Measurements from ENCODE around the gene CRABP1. TPM values are rescaled to one million over a fixed set of nuclear protein-coding genes. Genes with fewer than 3 reads are reported as not detected.

CRABP1 gene
- total and polyA plus RNA-seq, 2 donors from 2014 or later = 61.0 TPM; not detected in 1

DNA sequence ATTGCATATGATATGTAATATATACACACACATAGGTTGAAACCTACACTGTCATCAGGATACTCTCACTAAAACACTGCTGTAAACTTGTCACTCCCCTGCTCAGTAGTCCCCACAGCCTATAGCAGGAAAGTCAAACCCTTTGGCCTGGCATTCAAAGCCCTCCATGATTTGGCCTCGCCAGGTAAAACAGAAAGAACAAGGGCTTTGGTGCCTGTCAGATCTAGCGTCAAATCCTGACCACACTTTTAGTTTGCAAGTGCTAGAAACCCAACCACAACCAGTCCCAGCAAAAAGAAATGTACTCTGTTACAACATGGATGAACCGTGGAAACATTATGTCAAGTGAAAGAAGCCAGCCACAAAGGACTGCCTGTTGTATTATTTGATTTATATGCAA is 11.4 kb downstream of the CRABP1 start:
- DNase-seq (no peak), FAIRE-seq (no peak)
- H3K27me3 ChIP-seq (ENCODE audit: control insufficient read depth, insufficient read depth, low read length) = no peaks in the 10 kb centered on the region
- H3K9ac ChIP-seq (ENCODE audit: low read length in 3 of 3) = no peak overlapping the region
- H3K4me3 ChIP-seq (ENCODE audit: low read length in 3 of 3) = no peak overlapping the region
- no peak for TF ChIP-seq CTCF (IDR thresholded peaks at IDR 0.05; ENCODE audit: borderline replicate concordance, extremely low read depth, insufficient read depth)
- peaks cover 0 to 9% (median 7%) of the 10 kb centered on the region in 3 donors for H3K4me1 ChIP-seq (ENCODE audit: control insufficient read depth in 2 of 3, insufficient read depth in 2 of 3, low read depth in 1 of 3, low read length in 3 of 3)
- H3K27ac ChIP-seq (ENCODE audit: low read depth in 2 of 2, low read length in 2 of 2) = no peak overlapping the region
- intact Hi-C loops (cut with DNase I) = no loop called here
- no peaks in the 10 kb centered on the region for H3K36me3 ChIP-seq (ENCODE audit: control insufficient read depth in 2 of 3, insufficient read depth in 3 of 3, low read length in 3 of 3)
- H3K9me3 ChIP-seq (ENCODE audit: control insufficient read depth in 2 of 3, insufficient read depth in 1 of 3, low read length in 3 of 3) = no peaks in the 10 kb centered on the region

DNA sequence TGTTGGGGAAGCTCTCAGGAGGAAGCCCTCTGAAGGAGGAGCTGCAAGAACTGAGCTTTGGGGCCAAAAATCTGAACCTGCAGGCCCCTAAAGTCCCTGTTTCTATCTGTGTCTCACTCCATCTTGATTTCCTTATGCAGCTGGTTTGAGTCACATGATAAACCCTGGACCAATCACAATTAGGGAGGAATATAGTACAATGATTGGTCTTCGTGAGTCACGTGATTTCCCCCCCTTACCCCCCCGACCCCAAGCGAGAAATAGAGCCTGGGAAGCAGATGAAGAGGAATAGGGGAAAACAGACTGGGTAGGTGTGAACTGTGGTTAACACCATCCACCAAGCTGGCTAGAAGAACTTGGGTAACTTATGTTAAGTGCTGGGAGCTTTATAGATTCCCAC is 12.9 kb downstream of the CRABP1 start:
- H3K4me3 ChIP-seq (ENCODE audit: low read length in 3 of 3) = no peak overlapping the region
- peaks cover 0 to 5% (median 3%) of the 10 kb centered on the region in 3 donors for H3K4me1 ChIP-seq (ENCODE audit: control insufficient read depth in 2 of 3, insufficient read depth in 2 of 3, low read depth in 1 of 3, low read length in 3 of 3)
- FAIRE-seq (no peak), DNase-seq (no peak)
- no peaks in the 10 kb centered on the region for H3K9me3 ChIP-seq (ENCODE audit: control insufficient read depth in 2 of 3, insufficient read depth in 1 of 3, low read length in 3 of 3)
- no peak overlapping the region for H3K27ac ChIP-seq (ENCODE audit: low read depth in 2 of 2, low read length in 2 of 2)
- H3K9ac ChIP-seq (ENCODE audit: low read length in 3 of 3) = no peak overlapping the region
- TF ChIP-seq CTCF (IDR thresholded peaks at IDR 0.05; ENCODE audit: borderline replicate concordance, extremely low read depth, insufficient read depth) = no peak
- H3K36me3 ChIP-seq (ENCODE audit: control insufficient read depth in 2 of 3, insufficient read depth in 3 of 3, low read length in 3 of 3) = no peaks in the 10 kb centered on the region
- intact Hi-C loops (cut with DNase I) = no loop called here
- no peaks in the 10 kb centered on the region for H3K27me3 ChIP-seq (ENCODE audit: control insufficient read depth, insufficient read depth, low read length)

GRCh38 chr15:78355177-78355576 is 15.0 kb downstream of the CRABP1 start:
- no peaks in the 10 kb centered on the region for H3K4me1 ChIP-seq (ENCODE audit: control insufficient read depth in 2 of 3, insufficient read depth in 2 of 3, low read depth in 1 of 3, low read length in 3 of 3)
- no peak overlapping the region for H3K4me3 ChIP-seq (ENCODE audit: low read length in 3 of 3)
- no peak for TF ChIP-seq CTCF (IDR thresholded peaks at IDR 0.05; ENCODE audit: borderline replicate concordance, extremely low read depth, insufficient read depth)
- no peak overlapping the region for H3K9ac ChIP-seq (ENCODE audit: low read length in 3 of 3)
- intact Hi-C loops (cut with DNase I) = no loop called here
- no peaks in the 10 kb centered on the region for H3K27me3 ChIP-seq (ENCODE audit: control insufficient read depth, insufficient read depth, low read length)
- no peak overlapping the region for H3K27ac ChIP-seq (ENCODE audit: low read depth in 2 of 2, low read length in 2 of 2)
- H3K9me3 ChIP-seq (ENCODE audit: control insufficient read depth in 2 of 3, insufficient read depth in 1 of 3, low read length in 3 of 3) = no peaks in the 10 kb centered on the region
- FAIRE-seq (no peak), DNase-seq (no peak)
- no peaks in the 10 kb centered on the region for H3K36me3 ChIP-seq (ENCODE audit: control insufficient read depth in 2 of 3, insufficient read depth in 3 of 3, low read length in 3 of 3)
